NCI-H2171 treated with DMSO at 0.1 percent for 48 hours (cell line): ENCODE data around the gene ACTR8.

Experiments
- DNase-seq: peaks from one replicate; lab custom pipeline; 2025; lab: John Stamatoyannopoulos, UW

The ACTR8 gene

GRCh38 chr3:53865732-53866499, 16.0 kb downstream of the ACTR8 start:
- DNase-seq, result no peak

- no peak for DNase-seq
Measured at GRCh38 chr3:53863145-53863544, 18.8 kb downstream of the ACTR8 start.

- no peak for DNase-seq
Measured at GRCh38 chr3:53862241-53862640, 19.7 kb downstream of the ACTR8 start.

- no peak for DNase-seq
Measured at GRCh38 chr3:53860196-53860595, 21.8 kb downstream of the ACTR8 start.

- no peak for DNase-seq
Measured at GRCh38 chr3:53859178-53859577, 22.8 kb downstream of the ACTR8 start.

- DNase-seq, result no peak
Measured at GRCh38 chr3:53858096-53858741, 23.7 kb downstream of the ACTR8 start.

- DNase-seq, result no peak
Measured at GRCh38 chr3:53856964-53857363, 25.0 kb downstream of the ACTR8 start.

GRCh38 chr3:53850895-53851294, 31.1 kb downstream of the ACTR8 start:
- no peak for DNase-seq

- DNase-seq, result no peak
Measured at GRCh38 chr3:53849916-53850315, 32.0 kb downstream of the ACTR8 start.

- no peak for DNase-seq
Measured at GRCh38 chr3:53846851-53847155, 35.1 kb downstream of the ACTR8 start.

- no peak for DNase-seq
Measured at GRCh38 chr3:53846134-53846850, 35.7 kb downstream of the ACTR8 start, which contains the start of the genes CHDH and IL17RB. CHDH (minus strand) TSS chr3:53846419; CDS start chr3:53824008, 22,411 bp downstream. IL17RB (plus strand) TSS chr3:53846568; CDS start chr3:53846589, 21 bp downstream.

GRCh38 chr3:53845881-53846133, 36.1 kb downstream of the ACTR8 start:
- no peak for DNase-seq

GRCh38 chr3:53845103-53845880, 36.7 kb downstream of the ACTR8 start:
- no peak for DNase-seq

GRCh38 chr3:53844262-53845102, 37.5 kb downstream of the ACTR8 start:
- no peak for DNase-seq

GRCh38 chr3:53843195-53844177, 38.5 kb downstream of the ACTR8 start:
- peak; percentile 52 for DNase-seq

GRCh38 chr3:53842436-53843194, 39.3 kb downstream of the ACTR8 start:
- DNase-seq, result no peak

- DNase-seq, result no peak
Measured at GRCh38 chr3:53841296-53841695, 40.7 kb downstream of the ACTR8 start.

GRCh38 chr3:53837331-53837730, 44.6 kb downstream of the ACTR8 start:
- no peak for DNase-seq

- no peak for DNase-seq
Measured at GRCh38 chr3:53836084-53836872, 45.7 kb downstream of the ACTR8 start.
